Limb (tissue), 2 donors: ENCODE data around the gene ARIH2.
A peak's percentile ranks its signal among the peaks of the same experiment; 100 is the strongest.
"Not testable (repeated sequence)": the region's sequence is repeated elsewhere in the genome, so short reads cannot be mapped to it uniquely, and the experiment has no call there.

Source experiments
- DNase-seq, 2 donors: peaks; one replicate each; pipeline ENCODE4 v3.0.0-alpha.2; 2016; ENCODE audit errors: extremely low spot score in 2 of 2

ARIH2 gene

DNA sequence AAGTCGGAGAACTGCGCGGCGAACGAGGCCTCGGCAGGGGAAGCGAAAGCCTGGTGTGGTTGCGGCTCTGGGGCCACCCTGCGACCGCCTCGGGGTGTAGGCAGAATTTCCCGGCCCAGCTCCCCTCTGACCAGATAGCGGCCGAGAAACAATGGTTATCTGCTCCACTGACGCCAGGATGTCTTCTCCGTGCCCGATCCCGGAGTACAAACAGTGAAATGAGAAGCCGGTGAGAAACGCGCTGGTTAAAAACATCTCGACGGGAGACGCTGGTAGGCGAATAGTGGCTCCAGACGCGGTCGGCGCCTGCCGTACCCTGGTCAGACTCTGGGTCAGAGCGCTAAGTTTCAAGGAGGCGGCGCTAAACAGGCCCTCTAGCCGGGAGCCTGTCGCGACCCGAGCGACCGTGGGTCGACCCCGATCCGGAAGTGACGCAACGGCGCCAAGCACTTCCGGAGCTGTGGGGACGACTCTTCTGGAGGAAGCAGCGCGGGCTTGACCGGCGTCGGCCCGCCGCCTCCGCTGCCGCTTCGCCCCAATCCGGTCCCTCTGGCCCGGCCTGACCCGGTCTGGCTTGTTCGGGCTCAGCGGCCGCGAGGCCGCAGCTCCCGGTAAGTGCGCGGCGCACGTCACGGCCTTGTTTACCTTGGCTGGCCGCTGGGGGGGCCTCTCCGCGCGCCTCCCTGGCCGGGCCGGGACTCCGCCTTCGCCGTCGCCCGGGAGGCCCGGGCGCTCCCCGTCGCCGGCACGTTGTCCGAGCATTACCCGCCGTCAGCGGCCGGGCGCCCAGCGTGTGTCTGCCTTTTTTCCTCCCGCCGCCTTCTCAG, at the start of gene ARIH2:
Gene ARIH2 (plus strand): TSS at position 455 of the 827 bp plus-strand sequence. CDS start 8,717 bp downstream, outside the sequence.
- peak; percentile 92 to 95 for DNase-seq

DNA sequence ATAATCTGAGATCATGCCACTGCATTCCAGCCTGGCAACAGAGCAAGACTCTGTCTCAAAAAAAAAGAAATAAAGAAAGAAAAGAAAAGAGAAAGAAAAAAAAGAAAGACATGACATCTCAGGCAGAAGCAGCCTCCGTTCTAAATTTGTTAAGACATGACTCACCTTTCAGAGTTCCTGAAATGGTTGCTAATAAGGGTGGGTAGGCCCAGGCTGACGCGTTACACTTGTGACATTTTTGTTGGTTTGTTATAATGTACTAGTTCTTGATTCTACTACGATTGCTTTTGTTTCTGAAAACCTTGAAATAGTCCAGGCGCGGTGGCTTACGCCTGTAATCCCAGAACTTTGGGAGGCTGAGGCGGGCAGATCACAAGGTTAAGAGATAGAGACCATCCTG, 41.0 kb upstream of the ARIH2 start:
- DNase-seq: no peak

DNA sequence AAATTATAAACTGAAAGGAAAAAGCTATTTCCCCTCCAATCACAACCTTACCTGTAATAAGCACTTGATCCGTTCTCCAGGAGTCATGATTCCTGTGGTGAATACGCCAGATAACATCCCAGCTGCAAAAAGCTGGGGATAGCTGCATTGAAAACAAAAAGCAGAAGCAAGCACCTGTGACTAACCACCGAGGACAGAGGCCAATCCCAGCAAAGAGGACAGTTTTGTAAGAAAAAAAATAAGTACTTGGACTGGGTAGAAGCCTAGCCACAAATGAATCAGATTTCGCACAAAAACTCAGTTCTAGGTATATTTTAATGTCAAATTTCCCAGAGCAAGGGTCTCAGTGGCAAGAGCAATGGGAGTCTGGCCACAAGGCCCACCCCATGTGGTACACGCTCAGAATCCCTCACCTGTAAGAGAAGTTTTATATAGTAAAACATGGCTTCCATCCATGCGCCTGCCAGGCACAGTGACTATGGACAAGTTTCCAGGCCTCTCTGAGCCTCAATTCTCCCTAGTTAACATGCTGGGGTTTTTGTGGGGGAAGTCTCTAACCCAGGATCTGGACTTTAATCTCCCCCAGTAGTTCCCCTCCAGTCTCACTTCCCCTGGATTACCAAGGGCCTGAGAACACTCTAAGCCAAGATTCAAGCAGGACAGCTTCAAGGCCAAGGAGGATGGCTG, 39.2 kb upstream of the ARIH2 start:
- no peak for DNase-seq

DNA sequence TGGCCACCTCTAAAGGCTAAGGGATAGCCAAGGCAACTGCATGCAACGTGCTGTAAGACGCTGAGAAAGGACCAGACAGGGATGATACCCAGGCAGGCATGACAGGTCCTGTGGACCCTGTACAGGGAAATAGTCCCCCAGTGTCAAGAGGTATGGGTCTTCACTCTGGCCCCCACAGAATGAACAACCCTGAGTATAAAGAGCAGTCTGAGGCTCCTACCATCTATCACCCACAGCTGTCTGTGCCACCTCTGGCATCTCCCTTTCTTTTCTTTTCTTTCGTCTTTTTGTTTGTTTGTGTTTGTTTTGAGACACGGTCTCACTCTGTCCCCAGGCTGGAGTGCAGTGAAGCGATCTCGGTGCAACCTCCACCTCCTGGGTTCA, 38.7 kb upstream of the ARIH2 start:
- DNase-seq: no peak

DNA sequence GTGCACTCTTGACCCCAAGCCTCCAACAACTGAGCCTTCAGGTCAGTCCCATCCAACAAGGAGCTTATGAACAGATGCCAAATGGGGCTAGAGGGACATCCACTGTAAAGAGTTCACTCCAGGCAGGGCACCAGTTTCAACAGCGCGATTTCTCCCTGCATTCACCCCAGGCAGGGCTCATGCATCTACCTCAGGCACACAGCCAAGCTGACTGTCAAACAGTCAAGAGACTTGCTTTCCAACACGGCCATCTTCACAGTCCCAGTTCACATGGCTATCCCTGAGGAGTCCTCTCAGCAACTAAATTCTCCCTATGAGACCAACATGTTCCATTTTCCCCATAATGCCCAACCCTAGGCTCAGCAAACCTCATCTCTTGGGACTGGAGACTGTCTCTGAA, 37.6 kb upstream of the ARIH2 start:
- no peak for DNase-seq

DNA sequence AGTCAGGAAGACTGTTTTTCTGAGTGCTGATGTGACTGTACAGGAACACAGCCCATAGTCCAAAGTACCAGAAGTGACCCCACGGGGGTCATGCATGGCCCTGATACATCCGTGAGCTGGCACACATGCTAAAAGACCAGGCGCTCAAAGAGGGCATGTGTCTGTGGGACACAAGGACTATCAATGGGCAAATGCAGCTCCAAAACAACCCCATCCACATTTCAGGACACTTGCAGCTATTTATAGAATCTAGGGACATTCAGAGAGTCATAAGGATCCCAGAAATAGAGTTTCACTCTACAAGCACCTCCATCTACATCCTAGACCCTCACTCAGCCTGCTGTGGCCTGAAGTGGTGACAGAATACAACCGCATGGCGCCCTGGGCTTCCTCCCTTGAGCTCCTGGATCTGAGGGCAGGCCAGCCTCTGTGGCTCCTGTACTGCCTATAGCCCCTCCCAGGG, 37.0 kb upstream of the ARIH2 start:
- DNase-seq: no peak

DNA sequence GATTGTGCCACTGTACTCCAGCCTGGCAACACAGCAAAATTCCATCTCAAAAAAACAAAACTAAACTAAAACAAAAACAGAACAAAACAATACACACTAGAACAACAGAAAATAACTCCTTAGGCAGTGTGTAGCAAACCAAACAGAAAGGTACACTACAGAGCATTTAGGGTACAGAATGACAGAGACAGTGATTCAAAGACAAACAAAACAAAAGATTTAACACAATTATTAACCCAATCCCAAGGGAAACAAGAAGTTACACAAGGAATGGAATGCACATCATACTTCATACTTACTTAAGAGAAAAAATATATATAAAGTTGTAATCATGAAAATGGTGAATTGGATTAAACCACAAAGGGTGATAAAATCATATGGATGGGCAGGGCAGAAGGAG, 32.9 kb upstream of the ARIH2 start:
- DNase-seq: no peak

DNA sequence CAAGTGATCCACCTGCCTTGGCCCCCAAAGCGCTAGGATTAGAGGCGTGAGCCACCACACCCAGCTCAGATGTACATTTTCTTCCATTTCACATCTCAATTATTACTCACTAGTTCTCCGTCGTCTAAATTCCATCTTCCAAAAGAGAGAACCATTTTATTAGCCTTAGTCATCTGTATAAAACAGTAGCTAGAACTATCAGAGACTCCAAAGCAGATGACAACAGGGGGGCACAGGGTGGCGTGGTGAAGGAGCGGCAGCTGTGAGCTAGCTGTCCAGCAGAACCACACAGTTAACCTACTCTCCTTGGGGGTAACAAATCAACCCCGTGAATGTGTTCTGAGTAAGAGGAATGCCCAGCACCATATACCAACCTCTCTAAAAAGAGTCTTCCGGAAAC, 27.0 kb upstream of the ARIH2 start:
- DNase-seq: no peak

DNA sequence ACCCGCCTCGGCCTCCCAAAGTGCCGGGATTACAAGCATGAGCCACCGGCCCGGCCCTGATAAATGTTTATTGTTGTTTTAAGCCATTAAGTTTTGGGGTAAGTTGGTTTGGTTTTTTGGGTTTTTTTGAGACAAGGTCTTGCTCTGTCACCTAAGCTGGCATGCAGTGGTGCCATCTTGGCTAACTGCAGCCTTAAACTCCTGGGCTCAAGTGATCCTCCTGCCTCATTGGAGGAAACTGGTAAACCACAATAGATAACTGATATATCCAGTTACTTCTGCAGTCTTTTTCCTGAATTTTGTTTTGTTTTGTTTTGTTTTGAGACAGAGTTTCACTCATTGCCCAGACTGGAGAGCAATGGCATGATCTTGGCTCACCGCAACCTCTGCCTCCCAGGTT, 24.1 kb upstream of the ARIH2 start:
- no peak for DNase-seq

DNA sequence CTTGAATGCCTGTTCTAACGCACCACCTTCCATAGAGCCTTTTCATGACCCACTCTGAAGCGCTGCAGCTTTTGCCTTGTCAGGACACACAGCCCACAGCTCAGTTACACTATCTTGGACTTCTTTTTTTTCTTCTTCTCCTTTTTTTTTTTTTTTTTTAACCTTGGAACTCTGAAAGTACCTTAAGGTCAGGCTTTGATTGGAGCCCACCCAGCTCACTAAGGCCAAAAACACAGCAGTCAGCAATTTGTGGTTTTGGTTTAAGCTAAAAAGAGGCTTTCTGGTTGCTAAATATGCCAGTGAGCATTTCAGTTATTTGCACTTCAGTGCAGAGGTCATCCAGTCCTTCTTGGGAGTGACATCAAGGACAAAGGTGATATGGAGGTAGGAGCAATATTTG, 21.7 kb upstream of the ARIH2 start:
- no peak for DNase-seq

DNA sequence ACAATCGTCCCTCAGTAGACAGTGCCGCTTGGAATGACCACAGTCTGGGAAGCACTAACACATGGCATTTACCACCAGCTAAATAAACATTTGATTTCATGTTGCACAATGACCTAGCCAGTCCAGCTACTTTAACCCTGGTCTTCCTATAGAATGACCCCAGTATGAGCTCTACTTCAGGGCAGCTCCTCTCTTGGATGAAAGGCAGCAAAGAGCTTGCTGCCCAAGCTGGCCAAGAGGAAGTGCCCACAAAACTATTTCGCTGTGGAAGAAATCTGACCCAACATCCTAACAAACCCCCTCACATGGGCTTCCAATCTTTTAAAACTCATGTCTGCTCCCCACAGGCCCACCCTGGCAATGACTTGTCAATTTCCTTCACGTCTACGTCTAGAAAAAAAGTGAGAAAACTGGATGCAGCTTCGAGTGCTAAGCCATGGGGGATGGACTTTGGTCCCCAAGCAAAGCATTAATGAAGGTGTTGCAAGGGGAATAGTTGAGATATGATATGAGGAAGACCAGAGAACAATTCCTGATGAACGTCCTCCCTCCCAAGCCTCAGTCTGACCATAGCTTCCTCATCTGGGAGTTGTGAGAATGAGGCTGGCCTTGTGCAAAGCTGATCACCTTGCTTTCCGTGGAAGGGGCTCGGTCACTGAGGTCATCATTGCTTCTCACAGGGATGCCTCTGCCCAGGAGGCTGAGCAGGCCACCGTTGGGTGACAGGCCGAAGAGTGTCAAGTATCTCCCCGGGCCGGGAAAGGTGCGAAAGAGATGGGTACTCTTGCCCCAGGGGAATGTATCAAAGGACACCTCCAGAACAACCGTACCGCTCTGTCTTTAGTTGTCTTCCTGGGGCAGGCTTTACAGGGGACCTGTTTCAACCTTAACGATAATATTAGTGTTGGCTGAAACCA, 20.9 kb upstream of the ARIH2 start:
- no peak for DNase-seq

DNA sequence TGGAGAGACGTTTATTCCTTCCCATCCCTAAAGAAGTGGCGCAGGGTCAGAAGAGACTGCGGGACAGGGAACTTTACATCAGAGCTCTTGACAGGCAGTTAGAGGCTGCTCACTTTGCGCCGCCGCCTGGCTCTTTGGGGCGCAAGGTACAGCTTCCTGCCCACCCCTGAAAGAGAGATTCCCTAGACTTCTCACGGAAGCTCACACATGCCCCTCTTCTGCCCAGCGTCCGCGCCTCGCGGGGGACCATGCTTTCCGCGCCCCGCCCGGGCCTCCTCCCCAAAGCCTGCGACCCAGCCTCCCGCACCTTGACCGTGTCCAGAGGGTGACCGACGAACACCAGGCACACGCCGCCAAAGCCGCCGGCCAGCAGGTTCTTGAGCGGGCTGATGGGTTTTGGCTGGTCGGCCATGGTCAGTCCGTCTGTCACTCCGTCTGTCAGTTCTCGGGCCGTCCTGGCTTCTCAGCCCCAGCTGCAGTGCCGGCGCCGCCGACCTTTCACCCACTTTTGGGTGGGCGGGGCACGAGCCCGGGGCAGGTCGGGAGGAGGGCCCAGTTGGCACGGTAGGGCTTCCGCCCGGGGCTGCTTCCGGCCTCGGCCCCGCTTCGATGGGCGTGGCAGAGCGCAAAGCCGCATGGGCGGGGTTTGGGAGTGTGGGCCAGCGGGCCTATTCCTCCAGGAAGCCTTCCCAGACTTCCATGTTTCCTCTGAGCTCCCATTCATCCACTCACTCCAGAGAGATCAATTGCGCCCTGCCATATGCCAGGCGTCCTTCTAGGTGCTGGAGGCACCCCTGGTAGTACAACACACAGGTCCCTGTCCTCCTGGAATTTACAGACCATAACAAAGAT, 20.0 kb upstream of the ARIH2 start, which contains the start of gene SLC25A20:
Gene SLC25A20 (minus strand): TSS at position 500 of the 852 bp plus-strand sequence. CDS start 88 bp downstream, at position 412.
- DNase-seq: peak; percentile 78 to 88

DNA sequence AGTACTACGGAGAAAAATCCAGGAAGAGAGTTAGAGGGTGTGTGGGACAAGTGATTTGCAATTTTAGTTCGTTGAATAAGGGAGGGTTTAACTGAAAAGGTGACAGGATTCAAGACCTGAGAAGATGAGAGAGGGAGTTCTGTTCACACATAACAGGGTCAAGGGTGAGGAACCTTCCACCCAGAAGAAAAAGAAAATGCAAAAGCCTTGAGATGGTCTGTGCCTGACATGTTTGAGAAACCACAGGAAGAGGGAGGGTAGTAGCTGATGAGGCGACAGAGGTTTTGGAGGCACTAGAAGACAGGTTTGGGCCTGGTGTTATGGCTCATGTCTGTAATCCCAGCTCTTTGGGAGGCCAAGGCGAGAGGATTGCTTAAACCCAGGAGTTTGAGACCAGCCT, 19.4 kb upstream of the ARIH2 start:
- no peak for DNase-seq

DNA sequence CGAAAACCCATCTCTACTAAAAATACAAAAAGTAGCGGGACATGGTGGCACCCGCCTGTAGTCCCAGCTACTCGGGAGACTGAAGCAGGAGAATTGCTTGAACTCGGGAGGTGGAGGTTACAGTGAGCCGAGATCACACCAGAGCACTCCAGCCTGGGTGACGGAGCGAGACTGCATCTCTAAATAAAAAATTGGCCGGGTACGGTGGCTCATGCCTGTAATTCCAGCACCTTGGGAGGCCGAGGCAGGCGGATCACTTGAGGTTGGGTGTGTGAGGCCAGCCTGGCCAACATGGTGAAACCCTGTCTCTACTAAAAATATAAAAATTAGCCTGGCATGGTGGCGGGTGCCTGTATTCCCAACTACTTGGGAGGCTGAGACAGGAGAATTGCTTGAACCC, 11.6 kb upstream of the ARIH2 start:
- not testable (repeated sequence) for DNase-seq

DNA sequence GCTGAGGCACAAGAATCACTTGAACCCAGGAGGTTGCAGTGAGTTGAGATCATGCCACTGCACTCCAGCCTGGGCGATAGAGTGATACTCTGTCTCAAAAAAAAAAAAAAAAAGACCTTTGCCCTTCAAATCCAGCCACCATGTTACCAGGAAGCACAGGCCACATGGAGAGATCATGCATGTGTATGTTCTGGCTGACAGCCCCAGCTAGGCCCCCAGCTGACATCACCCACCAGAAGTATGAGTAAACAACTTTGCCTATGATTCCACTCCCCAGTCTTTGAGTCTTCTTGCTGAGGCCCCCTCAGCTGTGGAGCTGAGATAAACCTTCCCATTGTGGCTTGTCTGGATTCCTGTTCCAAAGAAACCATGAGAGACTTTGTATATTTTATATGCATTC, 3.3 kb upstream of the ARIH2 start:
- no peak for DNase-seq

DNA sequence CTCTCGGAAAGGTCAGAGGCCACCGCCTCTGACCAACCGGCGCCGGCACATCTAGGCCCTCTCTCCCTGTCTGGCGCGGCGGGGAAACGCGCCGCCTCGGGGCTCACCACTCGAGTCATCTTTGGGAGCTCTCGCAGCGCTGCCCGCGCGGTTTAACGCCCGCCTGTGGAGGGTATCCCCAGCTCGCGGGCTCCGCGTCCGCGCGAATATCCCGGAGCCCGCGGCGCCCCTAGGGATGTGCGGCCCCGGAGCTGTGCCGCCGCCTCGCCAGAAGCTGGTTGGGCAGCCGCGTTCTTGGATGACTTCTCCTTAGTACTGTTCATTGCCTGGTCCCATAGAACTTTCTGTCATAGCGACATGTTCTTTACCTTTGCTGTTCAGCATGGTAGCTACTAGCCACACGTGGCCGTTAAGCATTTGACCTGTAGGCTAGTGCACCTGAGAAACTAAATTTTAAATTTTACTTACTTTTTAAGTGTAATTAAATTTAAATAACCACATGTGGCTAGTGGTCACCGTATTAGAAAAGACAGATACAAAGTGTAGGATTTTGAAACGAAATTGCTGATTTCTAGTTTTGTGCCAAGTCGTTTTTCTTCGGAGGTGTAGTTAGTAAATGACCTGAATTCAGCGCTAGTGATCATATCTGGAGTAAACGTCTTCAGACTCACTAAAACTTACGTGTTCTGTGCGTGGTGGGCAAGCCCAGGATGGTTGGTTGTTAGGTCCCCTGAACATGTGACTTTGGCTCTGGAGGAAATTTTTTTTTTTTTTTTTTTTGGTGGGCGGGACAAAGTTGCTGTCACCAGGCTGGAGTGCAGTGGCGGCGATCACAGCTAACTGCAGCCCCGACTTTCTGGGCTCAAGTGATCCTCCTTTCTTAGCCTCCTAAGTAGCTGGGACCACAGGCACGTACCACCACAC, 835 bp downstream of the ARIH2 start:
- DNase-seq: no peak

DNA sequence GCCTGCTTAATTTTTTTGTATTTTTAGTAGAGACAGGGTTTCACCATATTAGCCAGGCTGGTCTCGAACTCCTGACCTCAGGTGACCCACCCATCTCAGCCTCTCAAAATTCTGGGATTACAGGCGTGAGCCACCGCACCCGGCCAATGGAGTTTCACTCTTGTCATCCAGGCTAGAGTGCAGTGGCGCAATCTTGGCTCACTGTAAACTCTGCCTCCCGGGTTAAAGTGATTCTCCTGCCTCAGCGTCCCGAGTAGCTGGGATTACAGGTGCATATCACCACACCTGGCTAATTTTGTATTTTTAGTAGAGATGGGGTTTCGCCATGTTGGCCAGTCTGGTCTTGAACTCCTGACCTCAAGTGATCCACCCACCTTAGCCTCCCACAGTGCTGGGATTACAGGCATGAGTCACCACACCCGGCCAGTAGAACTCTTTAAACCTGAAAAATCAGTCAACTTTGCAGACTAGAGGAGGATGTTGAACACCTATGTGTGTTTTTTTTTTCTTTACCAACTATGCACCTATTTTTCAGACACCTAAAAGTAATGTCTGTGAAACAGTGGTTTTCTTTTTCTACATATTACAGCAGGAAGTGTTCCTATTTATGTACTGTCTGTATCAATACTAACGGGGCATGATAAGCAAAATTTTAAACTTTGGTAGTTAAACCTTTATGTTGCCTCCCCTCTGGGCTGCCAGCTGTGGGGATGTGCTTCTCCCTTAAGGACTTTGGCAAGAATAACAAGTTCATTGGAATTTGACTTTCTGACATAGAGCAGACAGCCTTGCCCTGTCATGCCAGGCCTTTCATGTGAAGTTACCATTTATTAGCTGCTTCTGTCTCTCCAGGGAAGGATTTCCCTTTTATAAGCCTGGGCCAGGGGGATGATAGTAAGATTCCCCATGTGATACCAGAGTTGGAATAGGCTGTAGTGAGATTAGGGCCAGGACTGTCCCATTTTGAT, 8.1 kb downstream of the ARIH2 start:
- no peak for DNase-seq

DNA sequence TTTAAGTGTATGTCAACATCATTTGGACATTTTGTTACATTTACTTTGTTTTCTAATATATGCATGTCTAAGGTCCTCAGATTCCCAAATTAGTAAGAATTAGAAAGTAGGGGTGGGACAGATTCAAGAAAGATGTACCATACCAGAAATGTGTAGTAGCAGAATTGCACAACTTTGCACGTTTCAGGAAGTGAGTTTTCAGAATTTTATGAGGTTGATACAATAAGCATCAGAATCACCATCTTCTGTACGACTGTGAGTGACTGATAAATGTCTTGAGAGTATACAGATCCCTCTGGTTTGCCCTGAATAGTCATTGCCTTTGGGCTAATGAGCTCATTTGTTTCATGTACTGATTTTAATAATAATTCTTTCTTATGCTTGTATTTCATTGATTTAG, 9.3 kb downstream of the ARIH2 start:
- DNase-seq: no peak

DNA sequence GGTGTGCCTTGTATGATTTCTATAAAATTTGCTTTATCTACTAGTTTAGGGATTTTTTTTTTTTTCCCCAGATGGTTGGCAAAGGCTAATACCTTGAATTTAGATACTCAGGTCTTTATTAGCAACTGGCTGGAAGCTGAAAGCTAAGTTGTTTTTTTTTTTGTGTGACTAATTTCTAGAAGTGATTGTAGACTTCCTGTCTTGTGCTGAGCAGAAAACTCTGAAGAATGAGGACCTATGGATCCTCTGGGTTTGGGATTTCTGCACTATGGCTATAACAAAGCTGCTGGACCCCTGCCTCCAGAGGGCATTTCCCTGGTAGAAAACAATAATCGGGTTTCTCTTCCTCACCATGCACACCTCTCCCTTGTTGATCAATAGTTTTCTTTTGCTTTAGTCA, 10.0 kb downstream of the ARIH2 start:
- DNase-seq: no peak
